GM12801 (cell line): ENCODE results near the gene CMIP.

Experiments used
- TF ChIP-seq, protein P1 (sequence below): IDR thresholded peaks from one replicate; pipeline ENCODE4 v1.5.1; 2011; ENCODE audit warnings: control low read depth; ENCODE audit not compliant: insufficient read length; ENCODE audit errors: extremely low read depth

Gene CMIP

GRCh38 chr16:81598083-81598482 is 153.5 kb downstream of the CMIP start:
- TF ChIP-seq, protein P1, sequence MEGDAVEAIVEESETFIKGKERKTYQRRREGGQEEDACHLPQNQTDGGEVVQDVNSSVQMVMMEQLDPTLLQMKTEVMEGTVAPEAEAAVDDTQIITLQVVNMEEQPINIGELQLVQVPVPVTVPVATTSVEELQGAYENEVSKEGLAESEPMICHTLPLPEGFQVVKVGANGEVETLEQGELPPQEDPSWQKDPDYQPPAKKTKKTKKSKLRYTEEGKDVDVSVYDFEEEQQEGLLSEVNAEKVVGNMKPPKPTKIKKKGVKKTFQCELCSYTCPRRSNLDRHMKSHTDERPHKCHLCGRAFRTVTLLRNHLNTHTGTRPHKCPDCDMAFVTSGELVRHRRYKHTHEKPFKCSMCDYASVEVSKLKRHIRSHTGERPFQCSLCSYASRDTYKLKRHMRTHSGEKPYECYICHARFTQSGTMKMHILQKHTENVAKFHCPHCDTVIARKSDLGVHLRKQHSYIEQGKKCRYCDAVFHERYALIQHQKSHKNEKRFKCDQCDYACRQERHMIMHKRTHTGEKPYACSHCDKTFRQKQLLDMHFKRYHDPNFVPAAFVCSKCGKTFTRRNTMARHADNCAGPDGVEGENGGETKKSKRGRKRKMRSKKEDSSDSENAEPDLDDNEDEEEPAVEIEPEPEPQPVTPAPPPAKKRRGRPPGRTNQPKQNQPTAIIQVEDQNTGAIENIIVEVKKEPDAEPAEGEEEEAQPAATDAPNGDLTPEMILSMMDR: no peak

DNA sequence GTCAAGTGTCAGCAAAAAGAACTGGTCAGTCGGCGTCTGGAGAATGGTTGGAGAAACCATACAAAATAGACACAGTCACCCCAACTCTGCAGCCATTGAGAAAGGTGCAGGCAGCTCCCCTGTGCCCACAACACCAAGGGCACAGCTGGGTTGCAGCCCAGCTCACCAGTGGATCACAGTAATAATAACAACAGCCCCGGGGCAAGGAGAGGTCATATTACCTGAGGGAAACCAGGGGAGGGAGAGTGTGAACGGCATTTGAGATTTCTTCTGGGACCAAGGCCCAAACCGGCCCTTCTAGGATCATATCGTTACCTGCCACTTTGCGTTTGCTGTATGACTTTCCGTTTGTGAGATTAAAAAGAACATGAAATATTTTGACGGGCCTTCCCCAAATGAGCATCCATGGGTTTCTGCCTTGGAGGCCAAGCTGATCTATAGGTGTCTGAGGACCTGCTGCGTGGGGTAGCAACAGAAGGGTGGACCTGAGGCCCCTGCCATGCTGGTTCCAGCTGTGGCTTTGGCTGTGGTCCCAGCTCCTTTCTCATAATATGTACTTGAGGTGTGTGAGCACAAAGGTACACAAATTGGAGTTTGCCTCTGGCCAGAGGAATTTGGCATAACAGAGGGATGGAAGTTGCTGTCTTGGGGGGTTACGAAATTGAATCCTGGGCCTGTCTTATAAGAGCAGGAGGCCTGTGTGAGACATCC is 154.6 kb downstream of the CMIP start:
- TF ChIP-seq, protein P1: no peak

DNA sequence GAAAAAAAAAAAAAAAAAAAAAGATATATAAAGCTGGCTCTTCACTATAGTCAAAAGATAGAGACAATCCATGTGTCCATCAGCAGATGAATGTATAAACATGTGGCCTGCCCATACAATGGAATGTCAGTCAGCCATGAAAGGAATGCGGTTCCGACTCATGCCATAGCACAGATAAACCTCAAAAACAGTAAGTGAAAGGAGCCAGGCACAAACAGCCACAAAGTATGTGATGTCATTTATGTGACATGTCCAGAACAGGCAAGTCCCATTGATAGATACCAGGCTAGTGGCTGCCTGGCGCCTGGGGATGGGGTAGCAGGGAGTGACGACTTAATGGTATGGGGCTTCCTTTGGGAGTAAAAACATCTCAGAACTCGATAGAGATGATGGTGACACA is 155.7 kb downstream of the CMIP start:
- TF ChIP-seq, protein P1: no peak

DNA sequence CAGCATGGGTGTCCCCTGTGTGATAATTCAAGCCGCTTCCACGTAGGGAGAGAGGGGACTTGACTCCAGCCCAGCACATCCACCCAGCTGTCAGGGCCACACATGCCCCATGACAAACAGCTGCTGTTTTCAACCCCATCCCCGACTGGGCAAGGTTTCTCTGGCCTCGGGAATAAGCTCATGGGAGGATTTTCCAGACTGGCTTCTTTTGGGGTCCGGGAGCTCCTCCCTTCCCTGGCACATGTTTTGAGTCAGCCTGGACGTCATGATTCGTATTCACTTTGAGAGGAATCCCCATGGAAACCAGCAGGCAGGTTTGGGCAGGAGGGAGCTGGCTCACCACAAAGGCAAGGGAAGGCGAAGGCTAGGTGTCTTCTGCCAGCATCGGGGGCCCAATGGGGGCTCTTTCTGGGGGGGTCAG is 156.4 kb downstream of the CMIP start:
- TF ChIP-seq, protein P1: no peak

DNA sequence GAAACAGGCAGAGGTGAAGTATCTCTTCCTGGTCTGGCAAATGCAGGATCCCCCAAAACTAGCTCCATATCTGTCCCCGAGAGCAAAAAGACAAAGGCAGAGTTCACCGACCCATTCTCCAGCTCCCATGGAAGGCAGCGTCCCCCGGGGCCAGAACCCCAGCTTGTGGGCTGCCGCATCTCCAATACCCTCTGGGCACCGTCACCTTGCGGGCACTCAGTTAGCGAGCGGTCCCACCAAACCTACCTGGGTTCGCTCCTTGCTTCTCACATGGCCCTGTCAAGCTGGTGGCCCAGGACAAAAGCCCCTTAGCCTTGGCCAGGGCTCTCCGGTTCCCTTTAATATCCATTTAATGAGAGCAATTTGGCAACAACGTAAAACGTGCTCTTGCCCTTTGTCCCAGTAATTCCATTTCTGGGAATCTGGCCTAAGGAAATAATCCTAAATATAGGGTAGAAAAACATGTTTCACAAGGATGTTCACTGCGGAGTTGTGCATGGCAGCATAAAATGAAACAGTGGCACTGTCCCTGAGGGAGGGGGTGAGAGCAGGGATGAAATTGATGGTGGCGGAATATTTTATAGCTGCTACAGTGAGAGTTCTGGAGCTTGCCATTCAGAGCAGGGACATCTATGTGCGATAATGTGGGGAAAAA is 157.1 kb downstream of the CMIP start:
- TF ChIP-seq, protein P1: no peak

DNA sequence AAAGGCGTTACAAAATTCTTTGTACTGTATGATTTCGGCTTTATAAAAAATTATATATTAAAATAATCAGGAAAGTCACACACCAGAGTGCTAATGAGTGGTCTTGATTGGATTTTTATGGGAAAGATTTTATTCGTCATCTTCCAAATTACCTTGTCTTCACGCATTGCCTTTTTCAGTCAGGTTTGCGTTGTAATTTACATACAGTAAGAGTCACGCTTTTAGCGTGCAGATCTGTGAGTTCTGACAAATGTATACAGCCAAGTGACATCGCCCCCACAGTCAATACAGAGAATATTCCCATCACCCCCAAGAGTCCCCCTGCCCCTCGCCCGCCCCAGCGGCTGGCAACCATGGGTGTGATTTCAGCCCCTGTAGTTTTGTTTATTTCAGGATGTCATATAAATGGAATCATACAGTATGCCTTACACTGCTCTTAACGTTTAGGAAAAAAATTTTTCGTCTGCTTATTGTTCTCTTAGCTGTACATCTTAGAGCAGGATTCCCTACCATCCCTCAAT is 157.7 kb downstream of the CMIP start:
- TF ChIP-seq, protein P1: no peak

DNA sequence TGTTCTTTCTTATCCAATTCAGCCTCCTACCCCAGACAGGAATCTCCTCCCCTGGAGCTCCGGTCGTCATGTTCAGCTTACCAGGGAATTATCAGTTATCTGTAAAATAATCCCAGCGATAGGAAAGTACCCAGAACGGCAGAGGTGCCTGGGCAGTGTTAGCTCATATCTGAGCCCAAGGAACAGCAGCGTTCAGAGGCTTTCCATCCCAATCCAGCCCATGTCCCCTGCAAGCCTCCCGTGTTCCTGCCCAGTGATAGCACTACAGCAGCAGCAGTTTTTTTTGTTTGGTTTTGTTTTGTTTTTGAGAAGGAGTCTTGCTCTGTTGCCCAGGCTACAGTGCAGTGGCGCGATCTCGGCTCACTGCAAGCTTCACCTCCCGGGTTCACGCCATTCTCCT is 158.2 kb downstream of the CMIP start:
- TF ChIP-seq, protein P1: no peak
